Dermis microvascular lymphatic vessel endothelial cell (primary cell): ENCODE data around the gene CALML5. TPM values are rescaled to one million over a fixed set of nuclear protein-coding genes. Genes with fewer than 3 reads are reported as not detected.
"Not testable (repeated sequence)": the region's sequence is repeated elsewhere in the genome, so short reads cannot be mapped to it uniquely, and the experiment has no call there.

ENCODE experiments used
- DNase-seq, 2 donors: peaks; one replicate each; pipeline versions ENCODE4 v3.0.0 to v3.0.0-alpha.2; 2010; ENCODE audit warnings: low read depth in 2 of 2
- total RNA-seq: library from RNA; depleted of rRNA; stranded (reverse); fragments of >200 nt; gene quantifications from 2 replicates; pipeline ENCODE4 v1.2.1, GENCODE V29; 2014

The CALML5 gene
- total RNA-seq, 1 donor from 2014 or later, result not detected

GRCh38 chr10:5482016-5482415 lies 17.4 kb downstream of the CALML5 start:
- DNase-seq, result no peak

- no peak for DNase-seq
These were observed 18.2 kb downstream of the CALML5 start for GRCh38 chr10:5481121-5481520.

- DNase-seq, result no peak
These were observed 19.0 kb downstream of the CALML5 start for GRCh38 chr10:5480162-5480941.

DNA sequence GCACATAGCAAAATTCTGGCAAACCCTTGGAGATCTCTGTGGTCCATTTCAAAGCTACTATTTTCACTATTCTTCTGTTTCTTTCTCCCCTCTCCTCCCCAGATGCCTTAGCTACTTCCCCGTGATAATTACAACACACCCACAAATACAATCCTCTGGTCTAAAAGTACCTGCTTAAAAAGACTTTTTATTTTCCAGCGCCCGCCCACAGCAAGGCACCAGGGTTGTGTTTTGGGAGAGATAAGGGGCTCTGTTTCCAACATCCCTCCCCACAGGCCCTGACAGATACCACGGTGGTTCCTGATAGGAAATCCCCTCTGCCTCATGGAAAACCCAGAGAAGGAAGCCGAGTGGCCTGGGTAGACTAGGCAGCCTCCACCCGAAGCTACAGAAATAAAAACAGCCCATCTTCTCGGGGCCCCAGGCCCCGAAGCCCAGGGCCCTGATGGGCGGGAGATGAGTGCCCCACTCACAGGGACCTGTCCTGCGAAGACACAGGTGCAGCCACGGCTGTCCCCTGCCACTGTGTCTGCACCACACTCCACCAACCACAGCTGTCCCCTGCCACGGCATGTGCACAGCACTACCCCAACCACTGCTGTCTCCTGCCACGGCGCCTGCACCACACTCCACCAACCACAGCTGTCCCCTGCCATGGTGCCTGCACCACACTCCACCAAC lies 19.7 kb downstream of the CALML5 start:
- DNase-seq, result peak; percentile 15 to 33

- DNase-seq, result no peak
These were observed 20.6 kb downstream of the CALML5 start for GRCh38 chr10:5478694-5479305.

- no peak for DNase-seq
These were observed 21.2 kb downstream of the CALML5 start for GRCh38 chr10:5477948-5478693.

- DNase-seq, result no peak
These were observed 22.3 kb downstream of the CALML5 start for GRCh38 chr10:5476918-5477525.

DNA sequence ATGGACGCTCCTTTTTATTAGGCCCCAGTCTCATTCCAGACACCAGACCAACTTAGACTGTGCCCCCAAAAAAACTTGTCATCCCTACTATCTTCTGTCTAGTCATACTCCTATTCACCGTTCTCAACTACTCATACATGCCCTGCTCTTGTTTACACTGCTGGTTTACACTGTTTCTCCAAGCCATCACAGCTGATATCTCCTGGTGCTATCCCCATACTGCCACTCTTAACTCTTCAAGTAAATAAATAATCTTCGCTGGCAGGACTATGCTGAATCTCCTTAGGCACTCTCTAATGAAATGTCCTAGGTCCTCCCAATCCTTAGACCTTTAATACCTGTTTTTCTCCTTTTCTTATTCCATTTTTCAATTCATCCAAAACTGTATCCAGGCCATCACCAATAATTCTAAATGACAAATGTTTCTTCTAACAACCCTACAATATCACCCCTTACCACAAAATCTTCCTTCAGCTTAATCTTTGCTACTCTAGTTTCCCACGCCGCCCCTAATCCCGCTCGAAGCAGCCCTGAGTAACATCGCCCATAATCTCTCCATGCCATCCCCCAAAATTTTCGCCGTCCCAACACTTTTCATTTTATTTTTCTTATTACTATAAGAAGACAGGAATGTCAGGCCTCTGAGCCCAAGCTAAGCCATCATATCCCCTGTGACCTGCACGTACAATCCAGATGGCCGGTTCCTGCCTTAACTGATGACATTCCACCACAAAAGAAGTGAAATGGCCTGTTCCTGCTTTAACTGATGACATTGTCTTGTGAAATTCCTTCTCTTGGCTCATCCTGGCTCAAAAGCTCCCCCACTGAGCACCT lies 23.2 kb downstream of the CALML5 start:
- DNase-seq, result not testable (repeated sequence)

DNA sequence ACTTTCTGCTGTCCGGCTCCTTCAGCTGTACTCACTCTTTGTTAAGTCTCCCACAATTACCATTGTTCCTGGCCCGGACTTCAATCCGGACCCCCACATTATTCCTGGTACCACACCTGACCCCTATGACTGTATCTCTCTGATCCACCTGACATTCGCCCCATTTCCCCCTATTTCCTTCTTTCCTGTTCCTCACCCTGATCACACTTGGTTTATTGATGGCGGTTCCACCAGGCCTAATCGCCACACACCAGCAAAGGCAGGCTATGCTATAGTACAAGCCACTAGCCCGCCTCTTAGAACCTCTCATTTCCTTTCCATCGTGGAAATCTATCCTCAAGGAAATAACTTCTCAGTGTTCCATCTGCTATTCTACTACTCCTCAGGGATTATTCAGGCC lies 24.3 kb downstream of the CALML5 start:
- DNase-seq, result not testable (repeated sequence)

- not testable (repeated sequence) for DNase-seq
These were observed 24.7 kb downstream of the CALML5 start for GRCh38 chr10:5474642-5475041.

- no peak for DNase-seq
These were observed 29.2 kb downstream of the CALML5 start for GRCh38 chr10:5470062-5470751.

- no peak for DNase-seq
These were observed 29.9 kb downstream of the CALML5 start for GRCh38 chr10:5469353-5470061.

- DNase-seq, result no peak
These were observed 30.9 kb downstream of the CALML5 start for GRCh38 chr10:5468262-5469106.

DNA sequence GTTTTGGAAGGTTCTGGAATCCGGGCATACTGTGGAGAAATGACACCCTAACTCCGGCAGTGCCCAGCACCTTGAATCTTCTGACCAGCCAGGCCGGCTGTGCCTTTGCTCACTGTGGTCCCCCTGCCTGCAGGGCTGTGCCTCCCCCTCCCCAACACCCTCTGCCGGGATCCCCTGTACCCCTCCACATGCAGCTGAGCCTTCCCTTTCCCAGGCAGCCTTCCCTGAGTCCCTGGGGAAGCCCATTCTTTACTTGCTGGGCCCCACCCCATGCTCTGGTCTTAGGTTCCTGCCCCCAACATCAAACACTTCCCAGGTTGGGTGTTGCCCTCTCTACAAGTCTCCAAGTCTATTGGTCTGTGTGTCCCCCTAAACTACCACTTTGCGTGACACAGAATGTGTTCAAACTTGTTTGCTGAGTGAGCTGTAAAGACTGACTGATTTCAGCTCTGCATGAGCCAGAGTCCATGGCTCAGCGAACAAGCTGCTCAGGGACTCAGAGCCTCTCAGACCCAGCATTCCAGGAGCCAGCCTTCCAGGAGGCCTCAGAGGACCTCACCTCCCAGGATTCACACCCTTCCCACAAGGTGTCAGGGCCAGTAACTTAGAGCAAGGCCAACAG lies 31.6 kb downstream of the CALML5 start:
- DNase-seq, result no peak

- no peak for DNase-seq
These were observed 32.2 kb downstream of the CALML5 start for GRCh38 chr10:5467207-5467535.

DNA sequence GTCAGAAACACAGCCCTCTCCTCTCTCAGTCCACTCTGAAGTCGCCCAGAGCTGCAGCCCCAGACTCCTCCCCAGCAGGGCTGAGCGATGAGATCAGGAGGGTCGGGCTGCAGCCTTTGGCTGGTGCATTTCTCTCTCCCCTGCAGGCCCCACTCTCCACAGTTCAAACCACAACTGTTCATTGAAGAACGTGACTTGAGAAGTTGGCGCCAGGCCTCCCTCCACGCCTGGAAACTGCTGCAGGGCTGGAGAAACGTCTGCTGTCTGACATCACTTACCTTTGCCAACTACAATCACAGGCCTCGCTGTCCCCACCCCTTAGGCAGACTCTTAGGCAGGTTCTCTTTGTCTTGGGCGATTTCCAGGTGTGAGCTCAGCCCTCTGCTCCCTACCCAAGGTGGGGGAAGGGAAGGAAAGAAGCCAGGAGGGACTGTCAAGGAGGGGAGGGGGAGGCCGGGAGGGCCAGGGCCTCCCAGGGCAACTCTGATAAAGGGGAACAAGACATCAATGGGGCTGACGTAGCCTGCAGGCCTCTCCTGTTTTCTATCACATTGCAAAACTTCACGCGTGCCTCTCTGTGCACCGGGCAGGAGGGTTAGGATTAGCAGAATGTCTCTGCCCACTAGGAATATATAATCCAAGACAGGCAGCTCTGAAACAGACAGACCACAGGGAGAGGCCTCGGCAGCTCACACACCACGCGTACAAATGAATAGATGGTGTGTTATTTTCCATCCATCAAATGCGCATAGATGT lies 32.7 kb downstream of the CALML5 start:
- DNase-seq, result no peak

GRCh38 chr10:5465976-5466450 lies 33.4 kb downstream of the CALML5 start:
- no peak for DNase-seq
